Body of pancreas (tissue), 4 donors: ENCODE measurements around the gene STX11.

ENCODE experiments used
- CTCF ChIP-seq, 7 experiments: fragments of 450-650 bp in 4 of 7; fragments of 200-600 bp in 3 of 7; sonication (generic) in 3 of 7; IDR thresholded peaks; one replicate each; pipeline ENCODE4 v1.5.1; 2016 to 2019; ENCODE audit warnings: antibody characterized with exemption in 7 of 7
- POLR2A ChIP-seq, 3 donors: fragments of 450-650 bp; IDR thresholded peaks; one replicate each; pipeline ENCODE4 v1.6.1; 2016; ENCODE audit warnings: antibody characterized with exemption in 3 of 3, mild to moderate bottlenecking in 2 of 3

- TF ChIP-seq CTCF (IDR thresholded peaks at IDR 0.05): no peak
- TF ChIP-seq POLR2A (IDR thresholded peaks at IDR 0.05): no peak
These were observed 25.7 kb downstream of the STX11 start for GRCh38 chr6:144176043-144176442.
